Endometrial microvascular endothelial cells (primary cell): Measurements from ENCODE around the gene HTRA2. TPM values are rescaled to one million over a fixed set of nuclear protein-coding genes. Genes with fewer than 3 reads are reported as not detected.

Experiments used
- in situ Hi-C: cut with HindIII; loops from 2 replicates; pipeline ENCODE4 v1.10.0; 2017; ENCODE audit warnings: low sequenced_read_pairs, low pct_unique_long_range_greater_than_20kb; ENCODE audit errors: inconsistent ontology term
- total RNA-seq: library from RNA; depleted of rRNA; stranded (reverse); fragments of >200 nt; gene quantifications from one replicate; pipeline ENCODE4 v1.2.3, GENCODE V29; 2015; ENCODE audit errors: inconsistent ontology term

Gene HTRA2
- total RNA-seq, 1 donor from 2014 or later, result 42.1 TPM

DNA sequence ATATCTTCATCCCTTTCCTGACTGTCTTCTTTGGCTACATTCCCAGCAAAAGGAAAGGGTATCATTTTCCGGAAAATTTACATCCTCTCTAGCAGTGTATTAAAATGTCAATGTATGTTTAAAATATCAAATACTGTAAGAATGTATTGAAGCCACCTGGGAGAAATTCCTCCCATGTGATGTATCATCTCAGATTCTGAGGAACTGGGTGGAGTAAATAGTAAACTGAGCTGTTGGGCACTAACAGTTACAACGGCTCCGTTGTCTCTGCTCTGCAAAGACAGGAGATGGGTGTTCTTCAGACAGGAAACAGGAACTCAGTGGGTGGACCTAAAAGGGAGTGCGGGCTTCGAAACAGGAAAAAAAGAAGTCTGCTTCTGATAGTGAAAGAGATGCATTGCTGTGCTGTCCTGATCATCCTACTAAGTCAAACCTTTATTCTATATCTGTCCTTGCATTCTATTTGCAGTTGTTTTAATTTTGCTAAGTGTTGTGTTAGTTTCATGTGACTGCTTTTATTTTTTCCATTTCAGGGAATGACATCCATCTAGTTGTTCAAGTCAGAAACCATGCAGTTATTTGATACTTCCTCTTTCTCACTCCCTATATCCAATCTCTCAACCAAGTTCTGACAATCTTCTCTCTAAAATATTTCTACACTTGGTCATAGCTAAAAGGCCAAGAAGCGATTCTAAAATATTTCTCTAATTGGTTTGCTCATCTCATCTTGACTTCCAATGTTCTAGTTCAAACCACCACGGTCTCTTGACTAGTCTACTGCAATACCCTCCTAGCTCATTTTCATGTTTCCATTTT, 44.2 kb downstream of the HTRA2 start:
- in situ Hi-C loops, result no loop called here

GRCh38 chr2:74575320-74575719, 45.6 kb downstream of the HTRA2 start:
- in situ Hi-C loops, result no loop called here

DNA sequence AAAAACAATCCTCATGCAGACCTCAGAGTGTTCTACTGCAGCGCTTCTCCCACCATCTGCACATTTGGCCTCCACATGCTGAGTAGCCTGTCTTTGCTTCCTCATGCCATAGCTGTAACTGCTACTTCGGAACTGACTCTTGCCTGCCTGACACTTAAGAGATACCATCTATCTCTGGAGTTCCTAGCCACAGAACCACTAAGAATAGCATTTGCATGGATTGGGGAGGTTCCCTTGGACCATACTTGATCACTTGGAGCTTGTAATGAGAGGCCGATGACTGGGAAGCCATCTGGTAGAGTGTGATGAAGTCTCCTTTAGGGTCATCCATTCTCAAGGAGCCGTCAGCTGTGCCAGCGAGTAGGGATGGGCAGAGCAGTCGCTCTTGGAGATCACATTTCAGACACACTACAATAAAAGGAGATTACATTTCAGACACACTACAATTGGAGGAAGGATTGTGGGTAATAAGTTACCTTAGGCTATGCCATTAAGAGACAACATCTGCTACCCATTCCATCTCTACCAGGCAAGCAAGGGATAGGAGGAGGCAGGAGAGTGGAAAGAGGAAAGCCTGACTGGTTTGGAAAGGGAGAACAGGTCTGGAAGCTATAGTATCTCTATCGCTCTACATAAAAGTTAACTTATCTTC, 46.6 kb downstream of the HTRA2 start:
- in situ Hi-C loops, result no loop called here

- in situ Hi-C loops, result no loop called here
Measured at GRCh38 chr2:74576863-74577229, 47.1 kb downstream of the HTRA2 start.

GRCh38 chr2:74577448-74577847, 47.7 kb downstream of the HTRA2 start:
- in situ Hi-C loops, result no loop called here

DNA sequence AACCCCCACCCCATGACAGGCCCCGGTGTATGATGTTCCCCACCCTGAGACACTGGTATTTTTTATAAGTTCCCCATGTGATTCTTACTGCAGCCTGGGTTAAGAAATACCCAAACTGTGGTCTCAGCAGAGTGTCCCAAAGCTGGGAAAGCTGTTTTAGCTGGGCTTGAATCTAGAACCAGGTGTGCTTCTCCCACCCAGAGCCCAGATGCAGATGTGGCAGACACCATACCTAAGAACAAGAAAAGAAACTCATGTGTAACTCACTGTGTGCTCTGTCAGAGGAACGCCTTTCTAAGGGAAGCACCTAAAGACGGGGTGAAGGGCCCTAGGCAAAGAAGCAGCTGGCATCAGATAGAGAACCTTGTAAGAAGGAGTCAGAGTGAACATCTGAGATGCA, 48.7 kb downstream of the HTRA2 start:
- in situ Hi-C loops, result no loop called here

GRCh38 chr2:74581463-74581862, 51.7 kb downstream of the HTRA2 start:
- in situ Hi-C loops, result no loop called here

GRCh38 chr2:74582184-74582583, 52.5 kb downstream of the HTRA2 start:
- in situ Hi-C loops, result no loop called here

Other genes with a start within 250 kb of the HTRA2 start
- gene SLC4A5, start 186.5 kb upstream of the HTRA2 start, total RNA-seq, result 0.37 TPM
- gene DCTN1, start 149.6 kb upstream of the HTRA2 start, total RNA-seq, result 121 TPM
- 0.46 TPM for gene C2orf81, start 108.3 kb upstream of the HTRA2 start, total RNA-seq
- 28.4 TPM for gene WDR54, start 108.2 kb upstream of the HTRA2 start, total RNA-seq
- gene RTKN, start 88.0 kb upstream of the HTRA2 start, total RNA-seq, result 1.0 TPM
- gene INO80B, start 74.8 kb upstream of the HTRA2 start, total RNA-seq, result 13.2 TPM
- 40.0 TPM for gene WBP1, start 71.5 kb upstream of the HTRA2 start, total RNA-seq
- 92.7 TPM for gene MOGS, start 64.6 kb upstream of the HTRA2 start, total RNA-seq
- 29.5 TPM for gene MRPL53, start 57.3 kb upstream of the HTRA2 start, total RNA-seq
- 7.1 TPM for gene CCDC142, start 46.9 kb upstream of the HTRA2 start, total RNA-seq
- 33.7 TPM for gene TTC31, start 46.9 kb upstream of the HTRA2 start, total RNA-seq
- 2.5 TPM for gene LBX2, start 30.3 kb upstream of the HTRA2 start, total RNA-seq
- gene PCGF1, start 22.2 kb upstream of the HTRA2 start, total RNA-seq, result 17.2 TPM
- not detected for gene TLX2, start 15.5 kb upstream of the HTRA2 start, total RNA-seq
- 0.19 TPM for gene DQX1, start 3.7 kb upstream of the HTRA2 start, total RNA-seq
- gene AUP1, start 227 bp upstream of the HTRA2 start, total RNA-seq, result 135 TPM
- 0.65 TPM for gene LOXL3, start 24.0 kb downstream of the HTRA2 start, total RNA-seq
- gene DOK1, start 24.8 kb downstream of the HTRA2 start, total RNA-seq, result 9.1 TPM
- gene M1AP, start 118.4 kb downstream of the HTRA2 start, total RNA-seq, result 0.09 TPM
- gene SEMA4F, start 124.3 kb downstream of the HTRA2 start, total RNA-seq, result 13.2 TPM